ENCODE measurements around the gene SLC35G1. TPM values are rescaled to one million over a fixed set of nuclear protein-coding genes. Genes with fewer than 3 reads are reported as not detected.

The SLC35G1 gene
- total and polyA plus RNA-seq, 2 of the 8 experiments (the other 6 are each of a cell fraction or from before 2014, with no cell fraction given): 6.2 to 6.4 TPM

GRCh38 chr10:93851169-93851568 lies 42.6 kb upstream of the SLC35G1 start (continued):
- TF ChIP-seq CHD7 (IDR thresholded peaks at IDR 0.05; ENCODE audit: insufficient replicate concordance, low read length) (no peak), GABPA (IDR thresholded peaks at IDR 0.05; ENCODE audit: borderline replicate concordance, insufficient read depth, low read length) (no peak), FOSL1 (IDR thresholded peaks at IDR 0.05; ENCODE audit: insufficient read depth, low read depth, low read length) (no peak), TAF7 (optimal IDR thresholded peaks at IDR 0.05; ENCODE audit: borderline replicate concordance, low read depth, low read length) (no peak), HDAC2 (IDR thresholded peaks at IDR 0.05; ENCODE audit: borderline replicate concordance in 1 of 2, low read depth in 2 of 2, low read length in 2 of 2) (no peak), CTCF (IDR thresholded peaks at IDR 0.05; ENCODE audit: control extremely low read depth in 1 of 3, insufficient read depth in 1 of 3, low read depth in 1 of 3, low read length in 3 of 3) (no peak), MAFK (IDR thresholded peaks at IDR 0.05; ENCODE audit: low read depth, low read length) (no peak), RFX5 (IDR thresholded peaks at IDR 0.05; ENCODE audit: borderline replicate concordance, low read depth, low read length) (no peak)

Data from H1 (cell line).